Measurements from ENCODE around the gene MRPS23.

Gene MRPS23

DNA sequence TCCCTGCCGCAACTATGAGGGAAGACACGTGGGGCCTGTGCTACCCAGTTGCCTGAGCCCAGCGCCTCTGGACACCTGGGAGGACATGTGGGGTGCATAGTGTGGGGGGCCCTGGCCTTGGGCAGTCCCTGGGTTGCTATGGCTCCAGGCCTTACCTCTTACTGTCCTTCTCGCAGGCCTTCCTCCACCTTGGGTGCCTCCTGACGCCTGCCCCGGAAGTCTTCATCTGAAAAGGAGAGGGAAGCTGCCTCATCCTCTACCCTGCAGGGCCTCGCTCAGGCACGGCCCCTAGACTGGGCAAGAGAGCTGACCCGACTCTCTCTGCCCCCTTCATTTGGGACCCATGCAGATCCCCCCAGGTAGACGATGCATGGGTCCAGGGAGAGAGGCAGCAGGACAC is 16.5 kb upstream of the MRPS23 start:
- TF ChIP-seq, protein P1, sequence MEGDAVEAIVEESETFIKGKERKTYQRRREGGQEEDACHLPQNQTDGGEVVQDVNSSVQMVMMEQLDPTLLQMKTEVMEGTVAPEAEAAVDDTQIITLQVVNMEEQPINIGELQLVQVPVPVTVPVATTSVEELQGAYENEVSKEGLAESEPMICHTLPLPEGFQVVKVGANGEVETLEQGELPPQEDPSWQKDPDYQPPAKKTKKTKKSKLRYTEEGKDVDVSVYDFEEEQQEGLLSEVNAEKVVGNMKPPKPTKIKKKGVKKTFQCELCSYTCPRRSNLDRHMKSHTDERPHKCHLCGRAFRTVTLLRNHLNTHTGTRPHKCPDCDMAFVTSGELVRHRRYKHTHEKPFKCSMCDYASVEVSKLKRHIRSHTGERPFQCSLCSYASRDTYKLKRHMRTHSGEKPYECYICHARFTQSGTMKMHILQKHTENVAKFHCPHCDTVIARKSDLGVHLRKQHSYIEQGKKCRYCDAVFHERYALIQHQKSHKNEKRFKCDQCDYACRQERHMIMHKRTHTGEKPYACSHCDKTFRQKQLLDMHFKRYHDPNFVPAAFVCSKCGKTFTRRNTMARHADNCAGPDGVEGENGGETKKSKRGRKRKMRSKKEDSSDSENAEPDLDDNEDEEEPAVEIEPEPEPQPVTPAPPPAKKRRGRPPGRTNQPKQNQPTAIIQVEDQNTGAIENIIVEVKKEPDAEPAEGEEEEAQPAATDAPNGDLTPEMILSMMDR (conservative IDR thresholded peaks at IDR 0.05; ENCODE audit: control insufficient read depth, insufficient read depth, low read depth, low read length): no peak
- no peak for DNase-seq (ENCODE audit: low read depth)
- H3K4me3 ChIP-seq (ENCODE audit: control insufficient read depth, low read depth, low read length): no peak overlapping the region

DNA sequence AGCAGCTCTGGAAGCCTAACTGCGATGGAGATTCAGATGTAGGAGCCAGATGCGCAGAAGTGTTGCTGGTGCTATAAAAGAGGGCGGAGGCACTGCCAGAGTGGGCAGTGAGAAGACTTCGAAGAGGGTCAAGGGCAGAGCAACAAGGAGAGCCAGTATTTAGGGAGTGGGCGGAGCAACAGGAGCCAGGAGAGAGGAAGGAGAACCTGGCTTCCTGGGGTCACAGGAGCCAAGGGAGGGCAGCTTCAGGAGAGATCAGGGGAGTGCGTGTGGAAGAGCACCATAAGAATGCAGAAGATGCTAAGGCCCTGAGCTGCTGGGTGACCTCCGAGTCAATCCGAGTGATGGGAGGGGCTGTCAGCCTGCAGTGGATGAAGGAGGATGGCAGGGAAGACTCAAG is 14.4 kb upstream of the MRPS23 start:
- TF ChIP-seq, protein P1 (conservative IDR thresholded peaks at IDR 0.05; ENCODE audit: control insufficient read depth, insufficient read depth, low read depth, low read length): no peak
- H3K4me3 ChIP-seq (ENCODE audit: control insufficient read depth, low read depth, low read length): no peak overlapping the region
- no peak for DNase-seq (ENCODE audit: low read depth)

DNA sequence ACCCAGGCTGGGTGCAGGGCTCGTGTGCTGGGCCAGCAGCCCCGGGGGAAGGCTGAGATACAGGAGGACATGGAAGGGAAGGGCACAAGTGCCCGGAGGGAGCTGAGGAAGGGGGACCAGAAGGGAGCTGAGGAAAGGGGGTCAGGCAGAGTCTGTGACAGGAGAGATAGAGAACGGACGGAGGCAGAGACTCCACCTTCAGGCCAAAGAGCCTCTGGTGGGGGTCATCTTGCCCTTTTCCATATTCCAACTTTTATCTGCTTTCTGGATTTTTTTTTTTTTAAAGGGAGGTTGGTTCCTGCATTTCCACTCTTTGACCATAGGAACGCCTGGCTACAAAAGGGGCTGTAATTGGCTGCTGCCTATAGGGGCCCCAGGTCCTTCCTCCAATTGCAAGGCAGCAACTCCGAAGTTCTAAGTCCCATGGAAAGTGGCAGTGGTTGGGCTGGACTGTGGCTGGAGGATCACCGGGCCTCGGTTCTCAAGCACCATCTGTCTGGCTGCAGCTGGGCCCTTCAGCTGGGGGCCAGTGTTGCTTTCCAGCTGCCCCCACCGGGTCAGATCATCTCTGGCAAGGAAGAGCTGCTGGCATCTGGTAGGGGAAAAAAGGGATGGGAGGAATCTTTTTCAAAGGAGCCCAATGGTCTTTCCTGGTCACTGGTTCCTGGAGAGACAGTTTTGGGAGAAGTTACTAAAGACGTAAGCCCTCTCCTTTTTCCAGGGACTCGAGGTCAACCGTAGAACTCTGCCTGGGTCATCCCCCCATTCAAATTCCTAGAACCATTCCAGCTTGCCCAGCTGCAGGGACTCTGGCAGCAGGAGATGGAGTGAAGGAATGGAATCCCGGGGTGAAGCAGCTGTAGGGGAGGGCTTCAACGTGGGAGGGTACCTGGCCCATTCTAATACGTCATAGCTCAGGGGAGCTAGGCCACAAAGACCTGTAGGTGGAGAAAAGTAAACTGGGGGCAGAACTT is 13.1 kb upstream of the MRPS23 start:
- TF ChIP-seq, protein P1 (conservative IDR thresholded peaks at IDR 0.05; ENCODE audit: control insufficient read depth, insufficient read depth, low read depth, low read length): no peak
- no peak overlapping the region for H3K4me3 ChIP-seq (ENCODE audit: control insufficient read depth, low read depth, low read length)
- DNase-seq (ENCODE audit: low read depth): no peak

DNA sequence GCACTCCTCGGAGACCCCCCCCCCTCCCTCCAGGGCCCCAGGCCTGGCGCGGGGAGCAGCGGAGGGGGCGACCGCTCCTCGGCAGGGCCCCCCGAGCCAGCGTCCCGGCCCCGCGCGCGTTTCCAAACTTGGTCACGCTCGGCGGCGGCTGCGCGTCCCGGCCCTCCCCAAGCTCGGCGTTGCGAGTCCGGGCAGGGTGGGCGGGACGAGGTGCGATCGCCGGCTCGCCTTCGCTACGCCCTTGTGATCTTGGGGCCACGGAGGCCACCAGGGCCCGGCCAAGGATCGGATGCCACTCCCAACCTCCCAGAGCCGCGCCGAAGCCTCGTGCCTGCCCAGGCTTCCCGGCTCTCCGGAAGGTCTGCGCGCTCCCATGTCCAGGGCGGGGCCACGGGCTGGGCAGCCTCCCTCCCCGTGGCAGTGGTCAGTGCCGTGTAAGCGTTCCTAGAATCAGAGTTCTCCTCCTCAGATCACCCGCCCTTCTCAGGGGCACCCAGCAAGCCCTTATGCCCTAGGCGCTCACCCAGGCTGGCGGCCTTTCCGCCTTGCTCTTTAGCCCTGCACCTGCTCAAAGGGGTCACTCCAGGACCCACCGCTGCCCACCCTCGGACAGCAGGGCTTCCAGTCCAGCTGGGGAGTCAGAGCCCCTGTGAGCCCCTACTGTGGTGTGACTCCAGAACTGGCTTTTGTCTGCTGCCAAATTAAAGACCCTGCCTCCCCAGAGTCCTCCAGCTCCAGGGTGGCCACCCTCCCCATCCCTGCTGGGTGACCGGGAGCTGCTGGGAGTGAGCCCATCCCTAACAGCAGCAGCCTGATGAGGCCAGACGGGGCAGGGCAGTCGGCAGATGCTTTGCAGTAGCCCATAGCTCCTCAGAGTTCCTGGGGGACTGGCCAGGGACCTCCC is 12.2 kb upstream of the MRPS23 start:
- peak; percentile 51 for DNase-seq (ENCODE audit: low read depth)
- TF ChIP-seq, protein P1 (conservative IDR thresholded peaks at IDR 0.05; ENCODE audit: control insufficient read depth, insufficient read depth, low read depth, low read length): no peak
- peak overlapping the region; percentile 31 for H3K4me3 ChIP-seq (ENCODE audit: control insufficient read depth, low read depth, low read length)

DNA sequence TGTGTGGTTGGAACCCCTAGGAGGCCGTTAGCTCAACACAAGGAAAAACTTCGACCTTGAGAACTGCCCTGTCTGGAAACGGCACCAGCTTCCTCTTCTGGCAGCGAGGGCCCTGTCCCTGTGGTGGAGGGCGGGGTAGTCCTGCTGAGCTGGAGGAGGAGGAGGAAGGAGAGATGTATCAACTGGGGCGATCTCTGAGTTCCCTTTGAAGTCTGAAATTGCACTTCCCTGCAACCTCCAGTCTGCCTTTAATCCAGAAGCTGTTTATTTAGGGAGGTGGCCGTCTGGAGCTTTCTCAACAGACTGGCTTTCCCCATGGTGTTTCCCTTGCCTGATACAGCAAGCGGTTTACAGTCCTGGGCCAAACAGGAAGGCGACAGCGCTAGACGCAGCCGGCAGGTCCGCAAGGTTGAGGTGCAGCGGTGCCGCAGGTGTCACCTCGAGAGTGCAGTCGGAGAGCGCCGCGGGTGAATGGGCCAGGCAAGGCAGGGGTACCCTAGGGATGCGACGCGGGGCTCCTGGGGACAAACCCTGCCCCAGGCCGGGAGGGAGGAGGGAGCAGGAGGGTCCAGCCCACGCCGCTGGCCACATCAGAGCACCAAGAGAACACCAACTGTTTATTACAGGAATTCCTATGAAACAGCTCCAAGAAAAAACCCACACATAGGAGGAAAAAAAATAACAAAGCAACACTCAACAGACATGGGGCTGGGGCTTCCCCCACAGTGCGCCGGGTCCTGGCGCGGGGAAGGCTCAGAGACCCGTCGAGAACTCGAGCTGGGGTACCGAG is 11.4 kb upstream of the MRPS23 start:
- DNase-seq (ENCODE audit: low read depth): no peak
- TF ChIP-seq, protein P1 (conservative IDR thresholded peaks at IDR 0.05; ENCODE audit: control insufficient read depth, insufficient read depth, low read depth, low read length): no peak

More for the DNA sequence above, 11.4 kb upstream of the MRPS23 start:
- H3K4me3 ChIP-seq (ENCODE audit: control insufficient read depth, low read depth, low read length): peak overlapping the region; percentile 28
